GM23248 (cell line): ENCODE data around the gene SMPDL3A.

Source experiments
- EZH2 ChIP-seq: fragments of 200-600 bp; sonication (generic); IDR thresholded peaks from 2 replicates; pipeline ENCODE4 v1.6.1; 2018; ENCODE audit warnings: antibody characterized with exemption, mild to moderate bottlenecking; ENCODE audit not compliant: insufficient read depth, poor library complexity, severe bottlenecking
- EZH2phosphoT487 ChIP-seq: fragments of 200-600 bp; sonication (generic); IDR thresholded peaks from 2 replicates; pipeline ENCODE4 v1.6.1; 2018; ENCODE audit warnings: antibody characterized with exemption, moderate library complexity, mild to moderate bottlenecking, low read depth; ENCODE audit not compliant: insufficient read depth

GRCh38 chr6:122825163-122825562 lies 36.1 kb downstream of the SMPDL3A start:
- TF ChIP-seq EZH2phosphoT487 (no peak), EZH2 (no peak)
